Loucy (cell line): ENCODE data around the gene SEC16B.

Experiments
- H2AFZ ChIP-seq: fragments of 200-600 bp; sonication (generic); 2 replicates; pipeline ENCODE4 v1.6.0; 2016; ENCODE audit warnings: antibody characterized with exemption, mild to moderate bottlenecking, low read length, moderate library complexity
- H3F3A ChIP-seq: fragments of 200-600 bp; 2 replicates; pipeline ENCODE4 v1.6.0; 2016; ENCODE audit warnings: antibody characterized with exemption, low read depth, mild to moderate bottlenecking
- H3K27me3 ChIP-seq: fragments of 200-600 bp; sonication (generic); 2 replicates; pipeline ENCODE4 v1.6.1; 2014; ENCODE audit warnings: low read length, mild to moderate bottlenecking; ENCODE audit not compliant: insufficient read depth, poor library complexity, severe bottlenecking
- H3K36me3 ChIP-seq: fragments of 200-600 bp; sonication (generic); 2 replicates; pipeline ENCODE4 v1.6.1; 2016; ENCODE audit warnings: low read length; ENCODE audit not compliant: insufficient read depth
- H3K4me1 ChIP-seq: fragments of 200-600 bp; sonication (generic); 2 replicates; pipeline ENCODE4 v1.5.1; 2014; ENCODE audit warnings: low read length, mild to moderate bottlenecking; ENCODE audit not compliant: insufficient read depth, poor library complexity, severe bottlenecking
- H3K4me2 ChIP-seq: fragments of 200-600 bp; sonication (generic); 2 replicates; pipeline ENCODE4 v1.6.0; 2014; ENCODE audit warnings: antibody characterized with exemption, low read length, low read depth, mild to moderate bottlenecking; ENCODE audit not compliant: poor library complexity, severe bottlenecking
- H3K4me3 ChIP-seq: fragments of 200-600 bp; sonication (generic); 2 replicates; pipeline ENCODE4 v1.5.1; 2014; ENCODE audit warnings: low read length, mild to moderate bottlenecking, mixed read lengths; ENCODE audit not compliant: poor library complexity, severe bottlenecking
- H3K79me2 ChIP-seq: fragments of 200-600 bp; sonication (generic); 2 replicates; pipeline ENCODE4 v1.6.1; 2014; ENCODE audit warnings: low read length; ENCODE audit not compliant: insufficient read depth
- H3K9ac ChIP-seq: fragments of 200-600 bp; sonication (generic); 2 replicates; pipeline ENCODE4 v1.6.0; 2014; ENCODE audit warnings: mild to moderate bottlenecking, low read depth, low read length, moderate library complexity; ENCODE audit not compliant: poor library complexity, severe bottlenecking
- H3K9me2 ChIP-seq: fragments of 200-600 bp; sonication (generic); replicated peaks from 2 replicates; pipeline ENCODE4 v1.6.1; 2016; ENCODE audit warnings: low read depth, low read length, mixed read lengths
- H3K9me3 ChIP-seq: fragments of 200-600 bp; sonication (generic); 2 replicates; pipeline ENCODE4 v1.6.1; 2014; ENCODE audit warnings: mild to moderate bottlenecking, antibody characterized with exemption, low read length, low read depth; ENCODE audit not compliant: insufficient read depth
- H4K20me1 ChIP-seq: fragments of 200-600 bp; sonication (generic); 2 replicates; pipeline ENCODE4 v1.6.0; 2014; ENCODE audit warnings: antibody characterized with exemption, low read length, mild to moderate bottlenecking; ENCODE audit not compliant: insufficient read depth, poor library complexity, severe bottlenecking
- EZH2phosphoT487 ChIP-seq: fragments of 200-600 bp; IDR thresholded peaks from 2 replicates; pipeline ENCODE4 v1.6.1; 2018; ENCODE audit warnings: antibody characterized with exemption, mild to moderate bottlenecking, moderate library complexity, borderline replicate concordance
- TF ChIP-seq, protein P1 (sequence below): fragments of 200-600 bp; sonication (generic); conservative IDR thresholded peaks from 2 replicates; pipeline ENCODE4 v1.5.1; 2014; ENCODE audit warnings: mild to moderate bottlenecking, antibody characterized with exemption, low read length

The SEC16B gene

DNA sequence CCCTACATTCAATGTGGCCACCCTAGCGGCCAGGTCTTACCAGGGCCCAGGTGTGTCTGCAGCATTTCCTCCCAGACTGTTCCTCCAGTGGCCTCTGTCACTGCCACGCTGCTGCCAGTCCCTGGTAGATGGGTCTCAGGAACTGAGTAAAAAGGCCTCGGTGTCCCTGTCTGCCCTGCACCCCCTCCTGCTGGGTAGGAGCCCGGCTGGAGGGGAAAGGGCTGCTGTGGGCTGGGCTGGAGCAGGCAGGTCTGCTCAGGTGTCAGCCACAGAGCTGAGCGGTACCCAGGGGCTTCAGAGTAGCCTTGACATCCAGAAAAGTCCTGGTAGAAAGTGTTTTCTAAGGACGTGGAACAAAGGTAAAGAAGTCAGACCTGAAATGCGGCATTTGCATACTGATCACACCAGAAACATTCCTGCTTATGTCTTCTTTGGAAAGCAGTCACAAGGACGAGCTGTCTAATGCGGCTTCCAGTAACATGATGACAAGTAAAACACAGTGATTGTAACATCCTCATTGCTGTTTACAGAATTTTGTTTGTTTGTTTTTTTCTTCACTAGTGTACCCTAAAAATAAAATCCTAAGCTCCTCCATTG lies 32.6 kb downstream of the SEC16B start:
- no peak for TF ChIP-seq EZH2phosphoT487
- TF ChIP-seq, protein P1, sequence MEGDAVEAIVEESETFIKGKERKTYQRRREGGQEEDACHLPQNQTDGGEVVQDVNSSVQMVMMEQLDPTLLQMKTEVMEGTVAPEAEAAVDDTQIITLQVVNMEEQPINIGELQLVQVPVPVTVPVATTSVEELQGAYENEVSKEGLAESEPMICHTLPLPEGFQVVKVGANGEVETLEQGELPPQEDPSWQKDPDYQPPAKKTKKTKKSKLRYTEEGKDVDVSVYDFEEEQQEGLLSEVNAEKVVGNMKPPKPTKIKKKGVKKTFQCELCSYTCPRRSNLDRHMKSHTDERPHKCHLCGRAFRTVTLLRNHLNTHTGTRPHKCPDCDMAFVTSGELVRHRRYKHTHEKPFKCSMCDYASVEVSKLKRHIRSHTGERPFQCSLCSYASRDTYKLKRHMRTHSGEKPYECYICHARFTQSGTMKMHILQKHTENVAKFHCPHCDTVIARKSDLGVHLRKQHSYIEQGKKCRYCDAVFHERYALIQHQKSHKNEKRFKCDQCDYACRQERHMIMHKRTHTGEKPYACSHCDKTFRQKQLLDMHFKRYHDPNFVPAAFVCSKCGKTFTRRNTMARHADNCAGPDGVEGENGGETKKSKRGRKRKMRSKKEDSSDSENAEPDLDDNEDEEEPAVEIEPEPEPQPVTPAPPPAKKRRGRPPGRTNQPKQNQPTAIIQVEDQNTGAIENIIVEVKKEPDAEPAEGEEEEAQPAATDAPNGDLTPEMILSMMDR: no peak
- Histone ChIP-seq H3K79me2 (no peaks in the 10 kb centered on the region), H3F3A (no peaks in the 10 kb centered on the region), H4K20me1 (no peaks in the 10 kb centered on the region), H3K4me1 (peaks cover 8% of the 10 kb centered on the region), H3K9me3 (no peaks in the 10 kb centered on the region), H3K4me2 (no peak overlapping the region), H3K36me3 (no peaks in the 10 kb centered on the region), H3K4me3 (no peak overlapping the region), H3K9ac (no peak overlapping the region), H3K27me3 (no peaks in the 10 kb centered on the region), H2AFZ (no peak overlapping the region), H3K9me2 (no peaks in the 10 kb centered on the region)

DNA sequence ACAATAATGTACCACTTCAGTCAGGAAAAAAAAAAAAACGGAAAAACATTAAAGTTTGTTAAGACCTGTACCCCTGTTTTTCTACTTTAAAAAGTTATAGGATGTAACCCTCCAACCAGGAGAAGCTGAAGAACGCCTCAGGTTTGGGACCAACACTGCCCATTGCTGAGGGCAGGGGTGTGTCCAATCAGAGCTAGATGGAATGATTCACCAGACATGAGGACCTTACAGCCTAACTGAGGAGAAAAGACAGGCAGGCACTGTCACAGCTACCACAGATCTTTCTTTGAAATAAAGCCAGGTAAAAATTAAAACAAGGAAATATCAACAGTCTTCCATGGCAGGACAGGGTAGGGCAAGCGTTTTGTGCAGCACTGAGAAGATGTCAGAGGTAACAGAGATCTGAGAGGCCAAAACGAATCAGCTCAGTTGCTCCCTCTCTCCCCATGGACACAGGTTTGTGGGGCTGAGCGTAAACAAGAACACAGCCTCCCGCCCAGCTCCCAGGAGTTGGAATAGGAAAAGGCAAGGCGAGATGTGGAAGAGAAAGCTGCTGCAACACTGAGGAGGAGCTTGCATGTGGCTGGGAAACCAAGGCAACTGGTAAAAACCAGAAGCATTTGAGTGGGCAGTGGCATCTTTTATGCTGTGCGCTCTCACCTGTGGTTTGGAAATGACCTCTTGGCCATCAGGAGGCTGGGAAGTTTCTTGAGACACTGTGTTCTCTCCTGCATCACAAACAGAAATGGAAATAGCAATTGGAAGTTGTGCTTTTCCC lies 34.0 kb downstream of the SEC16B start:
- H3K4me2 ChIP-seq: no peak overlapping the region
- H3K79me2 ChIP-seq: no peaks in the 10 kb centered on the region
- H3K9ac ChIP-seq: no peak overlapping the region
- no peak overlapping the region for H2AFZ ChIP-seq
- no peaks in the 10 kb centered on the region for H3K9me3 ChIP-seq
- no peaks in the 10 kb centered on the region for H3K36me3 ChIP-seq
- H3F3A ChIP-seq: no peaks in the 10 kb centered on the region
- no peaks in the 10 kb centered on the region for H3K9me2 ChIP-seq
- TF ChIP-seq EZH2phosphoT487: no peak
- TF ChIP-seq, protein P1: no peak
- H3K4me1 ChIP-seq: peaks cover 8% of the 10 kb centered on the region
- no peaks in the 10 kb centered on the region for H3K27me3 ChIP-seq
- H4K20me1 ChIP-seq: no peaks in the 10 kb centered on the region
- H3K4me3 ChIP-seq: no peak overlapping the region

DNA sequence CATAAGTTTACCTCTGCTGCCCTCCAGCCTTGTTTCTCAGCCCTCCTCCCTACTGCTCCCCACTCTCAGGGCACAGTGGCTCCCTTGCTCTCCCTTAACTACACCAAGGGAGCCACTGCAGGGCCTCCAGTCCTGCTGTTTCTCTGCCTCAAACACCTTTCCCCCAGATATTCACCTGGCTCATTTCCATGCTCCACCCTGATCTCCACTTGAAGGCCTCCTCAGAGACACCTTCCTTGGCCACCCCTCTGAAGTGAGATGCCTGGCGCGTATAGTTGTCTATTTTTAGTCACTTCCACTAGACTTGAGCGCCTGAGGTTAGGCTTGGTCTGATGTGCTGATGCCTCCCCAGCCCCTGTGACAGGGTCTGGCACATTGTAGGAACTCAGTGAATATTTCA lies 34.9 kb downstream of the SEC16B start:
- H3K4me3 ChIP-seq: no peak overlapping the region
- H3K9me3 ChIP-seq: no peaks in the 10 kb centered on the region
- no peak overlapping the region for H3K4me2 ChIP-seq
- peaks cover 8% of the 10 kb centered on the region for H3K4me1 ChIP-seq
- H3K9me2 ChIP-seq: no peaks in the 10 kb centered on the region
- H3K36me3 ChIP-seq: no peaks in the 10 kb centered on the region
- H4K20me1 ChIP-seq: no peaks in the 10 kb centered on the region
- no peak overlapping the region for H3K9ac ChIP-seq
- no peaks in the 10 kb centered on the region for H3K79me2 ChIP-seq
- no peak overlapping the region for H2AFZ ChIP-seq
- H3K27me3 ChIP-seq: no peaks in the 10 kb centered on the region
- no peaks in the 10 kb centered on the region for H3F3A ChIP-seq
- TF ChIP-seq EZH2phosphoT487: no peak
- TF ChIP-seq, protein P1: no peak
